A673 (cell line): ENCODE results near the gene ASB6.

Experiments used
- CTCF ChIP-seq: fragments of 300-800, 200-600 bp; sonication (generic); conservative IDR thresholded peaks from 2 replicates; pipeline ENCODE4 v1.5.1; 2017; ENCODE audit warnings: low read depth, mild to moderate bottlenecking, antibody characterized with exemption, low read length, moderate library complexity, mixed read lengths
- EZH2 ChIP-seq: fragments of 200-600 bp; sonication (generic); IDR thresholded peaks from 2 replicates; pipeline ENCODE4 v1.6.1; 2017; ENCODE audit warnings: borderline replicate concordance, low read depth, mild to moderate bottlenecking, mixed read lengths, antibody characterized with exemption, low read length; ENCODE audit not compliant: poor library complexity, severe bottlenecking

GRCh38 chr9:129671519-129671918 lies 29.6 kb upstream of the ASB6 start:
- no peak for TF ChIP-seq CTCF
- TF ChIP-seq EZH2, result no peak
